AG04449 (cell line): ENCODE results near the gene INTS15.

ENCODE experiments used
- CTCF ChIA-PET: fragments of 350-600 bp; formaldehyde crosslinking; extraction: SDS; loops from one replicate; lab custom pipeline; 2021; ENCODE audit warnings: antibody characterized with exemption; lab: Yijun Ruan, JAX
- POLR2A ChIA-PET: fragments of 400-600, 350-600 bp; formaldehyde crosslinking; extraction: SDS; loops from one replicate; lab custom pipeline; 2020; ENCODE audit warnings: antibody characterized with exemption, inconsistent platforms; lab: Yijun Ruan, JAX
- DNase-seq: peaks from one replicate; pipeline ENCODE4 v3.0.0-alpha.2; 2010; ENCODE audit warnings: low read depth, low spot score
- H3K4me3 ChIP-seq: 2 replicates; pipeline ENCODE4 v1.5.1; 2011; ENCODE audit warnings: low read depth, mild to moderate bottlenecking, control low read depth, low read length
- CTCF ChIP-seq: IDR thresholded peaks from one replicate; pipeline ENCODE4 v1.5.1; 2011; ENCODE audit warnings: mild to moderate bottlenecking, moderate library complexity, low read length, control low read depth, inconsistent platforms; ENCODE audit not compliant: insufficient read depth; ENCODE audit errors: missing control alignments

The INTS15 gene

GRCh38 chr7:6640246-6640721 lies 50.5 kb downstream of the INTS15 start:
- no peak overlapping the region for H3K4me3 ChIP-seq
- DNase-seq, result no peak
- POLR2A ChIA-PET, result no interaction called here
- CTCF ChIA-PET, result no interaction called here
- no peak for TF ChIP-seq CTCF

GRCh38 chr7:6641305-6642035 lies 51.6 kb downstream of the INTS15 start:
- CTCF ChIA-PET, result no interaction called here
- TF ChIP-seq CTCF, result no peak
- H3K4me3 ChIP-seq, result no peak overlapping the region
- DNase-seq, result no peak
- POLR2A ChIA-PET, result interaction anchor here (0.6 kb wide), 1 partner anchor 41 kb away, joined by 3 read pairs; no protein-coding TSS in a partner anchor

GRCh38 chr7:6642239-6642839 lies 52.5 kb downstream of the INTS15 start:
- POLR2A ChIA-PET, result no interaction called here

GRCh38 chr7:6642861-6643640 lies 53.2 kb downstream of the INTS15 start:
- H3K4me3 ChIP-seq, result no peak overlapping the region
- DNase-seq, result no peak
- CTCF ChIA-PET, result no interaction called here
- POLR2A ChIA-PET, result no interaction called here
- TF ChIP-seq CTCF, result no peak

More at GRCh38 chr7:6642239-6642839, 52.5 kb downstream of the INTS15 start:
- DNase-seq, result no peak
- CTCF ChIA-PET, result no interaction called here
- TF ChIP-seq CTCF, result no peak
- H3K4me3 ChIP-seq, result no peak overlapping the region

GRCh38 chr7:6643915-6644625 lies 54.2 kb downstream of the INTS15 start:
- ChIA-PET POLR2A (no interaction called here), CTCF (no interaction called here)
- H3K4me3 ChIP-seq, result no peak overlapping the region
- no peak for DNase-seq
- no peak for TF ChIP-seq CTCF
